ENCODE results near the gene GSS.

GSS gene

DNA sequence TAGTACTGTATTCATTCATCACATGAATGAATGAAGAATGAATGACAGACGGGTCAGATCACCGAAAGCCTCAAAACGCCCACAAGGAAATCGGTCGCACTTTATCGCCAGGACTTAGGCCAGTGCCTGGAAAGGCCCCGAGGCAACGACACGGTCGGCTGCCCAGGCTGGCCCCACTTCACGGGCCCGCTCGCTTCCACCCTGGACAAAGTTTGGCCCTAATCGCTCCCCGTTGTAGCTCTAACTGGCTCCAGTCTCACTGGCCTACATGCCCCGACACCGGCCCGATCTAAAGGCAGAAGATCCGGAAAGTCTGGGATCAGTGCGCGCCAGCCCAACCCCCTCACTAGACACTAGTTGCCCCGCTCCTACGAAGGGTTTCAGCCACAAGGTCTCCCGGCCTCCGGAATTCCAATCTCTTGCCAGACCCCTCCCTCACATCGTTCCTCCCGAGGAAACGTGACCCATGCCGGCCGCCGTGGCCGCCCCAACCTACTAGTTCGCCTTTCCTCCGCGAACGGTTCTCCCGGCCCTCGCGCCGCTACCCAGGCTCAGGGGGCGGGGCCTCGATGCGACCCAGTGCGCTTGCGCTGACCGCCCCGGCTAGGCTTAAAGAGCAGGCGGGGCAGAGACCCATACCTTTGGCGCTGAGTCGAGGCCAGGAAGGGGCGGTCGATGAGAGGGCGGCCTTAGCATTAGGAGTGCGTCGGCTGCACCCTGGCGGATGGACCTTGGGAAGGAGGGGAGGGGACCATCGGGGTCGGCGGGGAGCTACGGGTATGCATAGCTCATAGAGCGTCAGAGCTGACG lies at the start of gene GSS, which contains the start of gene MYH7B:
Gene GSS, minus strand, starts transcription at position 576 of the 810 bp plus-strand sequence. CDS start 3,954 bp downstream, outside the sequence.
Gene MYH7B, plus strand, starts transcription at position 638 of the 810 bp plus-strand sequence. CDS start 22,138 bp downstream, outside the sequence.
- H3K4me1 Mint-ChIP-seq (ENCODE audit: low read depth), result peaks cover 14% of the 10 kb centered on the region
- no peaks in the 10 kb centered on the region for H3K9me3 Mint-ChIP-seq
- H3K36me3 Mint-ChIP-seq (ENCODE audit: low read depth), result peaks cover 11% of the 10 kb centered on the region
- H3K27ac Mint-ChIP-seq, result peak within 1 kb of the TSS; percentile 90
- peak; percentile 97 for DNase-seq (ENCODE audit: low spot score)
- H3K27me3 Mint-ChIP-seq (ENCODE audit: low read depth), result no peaks in the 10 kb centered on the region
- H3K4me3 Mint-ChIP-seq, result peak within 1 kb of the TSS; percentile 95

DNA sequence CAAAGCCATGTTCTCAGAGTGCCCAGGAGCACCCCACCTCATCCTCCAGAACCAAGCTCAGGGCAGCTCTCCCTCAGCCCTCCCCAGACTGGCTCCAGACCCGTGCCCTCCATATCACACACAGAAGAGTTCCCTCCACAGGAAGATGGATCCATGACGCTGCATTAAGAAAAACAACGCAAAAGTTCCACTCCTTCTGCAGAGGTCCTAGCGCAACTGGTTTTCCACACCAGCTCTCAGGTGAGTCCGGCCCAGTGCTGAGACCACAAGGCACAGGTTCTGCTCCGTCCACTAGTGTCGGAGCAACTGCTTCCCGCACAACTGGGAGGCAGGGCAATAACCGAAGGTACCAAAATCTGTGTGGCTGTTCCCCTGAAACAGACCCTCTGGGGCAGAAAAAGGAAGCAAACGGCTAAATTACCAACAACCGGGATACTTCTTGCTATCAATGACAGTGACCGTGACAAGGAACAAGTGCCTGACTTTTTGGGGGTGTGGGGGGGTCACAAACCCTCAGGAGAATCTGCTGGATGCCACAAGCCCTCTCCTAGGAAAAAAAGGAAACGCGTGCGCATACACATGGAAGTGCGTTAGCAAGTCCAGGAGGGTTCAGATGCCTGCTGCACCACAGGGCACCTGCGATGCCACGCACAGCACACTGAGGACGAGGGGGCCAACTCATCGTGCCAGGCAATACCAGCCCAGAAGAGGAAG lies 49.3 kb upstream of the GSS start:
- Mint-ChIP-seq H3K9me3 (no peaks in the 10 kb centered on the region), H3K4me1 (ENCODE audit: low read depth) (no peaks in the 10 kb centered on the region), H3K36me3 (ENCODE audit: low read depth) (peaks cover 50% of the 10 kb centered on the region), H3K27me3 (ENCODE audit: low read depth) (no peaks in the 10 kb centered on the region), H3K27ac (peak overlapping the region; percentile 31), H3K4me3 (no peak overlapping the region)
- DNase-seq (ENCODE audit: low spot score), result no peak

DNA sequence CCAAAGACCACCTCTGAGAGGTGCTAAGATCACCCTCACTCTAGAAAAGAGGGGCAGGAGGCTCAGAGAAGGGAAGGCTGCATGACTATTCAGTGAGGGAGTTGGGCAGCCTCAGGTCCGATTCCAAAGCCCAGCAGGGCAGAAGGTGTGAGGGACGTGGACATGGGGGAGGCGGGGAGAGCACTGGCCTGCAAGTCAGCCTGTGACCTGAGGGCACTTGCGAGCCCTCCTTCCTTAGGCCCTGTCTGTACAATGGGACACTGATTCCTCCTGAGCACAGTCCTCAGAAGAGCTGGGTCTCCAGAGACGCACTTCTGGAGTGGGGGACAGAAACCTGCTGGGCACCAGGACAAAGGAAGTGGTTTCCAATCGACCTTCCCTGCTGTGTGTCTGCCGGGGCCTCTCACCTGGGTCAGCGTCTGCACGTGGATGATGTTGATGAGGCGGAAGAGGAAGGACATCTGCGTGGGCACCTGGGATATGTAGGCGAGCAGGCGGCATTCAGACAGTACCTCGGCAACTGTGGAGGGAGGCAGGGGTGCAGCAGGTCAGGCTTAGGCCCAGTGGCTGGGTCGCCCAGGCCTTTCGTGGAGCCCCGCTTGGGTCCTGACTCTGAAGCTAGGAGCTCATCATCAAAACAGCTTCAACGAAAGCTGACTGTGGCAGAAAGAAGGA lies 48.6 kb upstream of the GSS start:
- Mint-ChIP-seq H3K36me3 (ENCODE audit: low read depth) (peaks cover 46% of the 10 kb centered on the region), H3K4me1 (ENCODE audit: low read depth) (no peaks in the 10 kb centered on the region), H3K4me3 (no peak overlapping the region), H3K27ac (peak overlapping the region; percentile 31), H3K27me3 (ENCODE audit: low read depth) (no peaks in the 10 kb centered on the region), H3K9me3 (no peaks in the 10 kb centered on the region)
- no peak for DNase-seq (ENCODE audit: low spot score)

DNA sequence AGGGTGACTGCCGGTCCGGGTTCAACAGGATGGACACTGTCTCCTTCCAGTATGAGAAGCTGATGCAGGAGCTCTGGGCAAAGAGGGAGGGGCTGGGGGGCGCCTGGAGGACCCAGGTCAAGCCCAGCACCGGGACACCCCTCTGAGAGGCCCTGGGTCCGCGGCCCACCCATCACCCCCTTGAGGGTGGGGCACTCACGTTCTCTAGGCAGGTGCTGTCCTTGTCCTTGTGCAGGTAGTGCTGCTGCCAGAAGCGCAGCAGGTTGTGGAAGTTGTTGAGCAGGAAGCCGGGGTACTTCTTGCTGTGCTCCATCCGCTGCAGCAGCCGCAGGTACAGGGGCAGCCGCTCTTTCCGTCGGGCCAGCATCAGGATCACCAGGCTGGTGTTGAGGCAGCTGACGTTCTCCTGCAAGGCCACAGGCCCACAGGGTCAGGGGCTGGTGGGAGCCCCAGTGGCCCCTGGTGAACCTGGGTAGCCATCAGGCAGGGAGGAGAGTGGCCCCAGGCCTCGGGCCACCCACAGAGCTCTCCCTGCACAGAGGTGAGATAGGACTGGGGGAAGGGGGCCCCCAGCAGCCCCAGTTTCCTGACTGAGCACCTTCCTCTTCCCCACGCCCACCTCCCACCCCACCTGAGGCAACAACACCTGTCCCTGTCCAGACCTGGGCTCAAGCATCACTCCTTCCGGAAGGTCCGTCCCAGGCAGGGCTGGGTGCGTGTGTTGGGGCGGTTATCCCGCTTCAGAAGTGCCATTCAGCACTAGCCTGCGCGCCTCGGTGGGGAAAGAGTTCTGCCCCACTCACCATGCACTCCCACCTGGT lies 47.8 kb upstream of the GSS start:
- no peak for DNase-seq (ENCODE audit: low spot score)
- Mint-ChIP-seq H3K36me3 (ENCODE audit: low read depth) (peaks cover 46% of the 10 kb centered on the region), H3K4me1 (ENCODE audit: low read depth) (no peaks in the 10 kb centered on the region), H3K27ac (no peak overlapping the region), H3K27me3 (ENCODE audit: low read depth) (no peaks in the 10 kb centered on the region), H3K4me3 (no peak overlapping the region), H3K9me3 (no peaks in the 10 kb centered on the region)

DNA sequence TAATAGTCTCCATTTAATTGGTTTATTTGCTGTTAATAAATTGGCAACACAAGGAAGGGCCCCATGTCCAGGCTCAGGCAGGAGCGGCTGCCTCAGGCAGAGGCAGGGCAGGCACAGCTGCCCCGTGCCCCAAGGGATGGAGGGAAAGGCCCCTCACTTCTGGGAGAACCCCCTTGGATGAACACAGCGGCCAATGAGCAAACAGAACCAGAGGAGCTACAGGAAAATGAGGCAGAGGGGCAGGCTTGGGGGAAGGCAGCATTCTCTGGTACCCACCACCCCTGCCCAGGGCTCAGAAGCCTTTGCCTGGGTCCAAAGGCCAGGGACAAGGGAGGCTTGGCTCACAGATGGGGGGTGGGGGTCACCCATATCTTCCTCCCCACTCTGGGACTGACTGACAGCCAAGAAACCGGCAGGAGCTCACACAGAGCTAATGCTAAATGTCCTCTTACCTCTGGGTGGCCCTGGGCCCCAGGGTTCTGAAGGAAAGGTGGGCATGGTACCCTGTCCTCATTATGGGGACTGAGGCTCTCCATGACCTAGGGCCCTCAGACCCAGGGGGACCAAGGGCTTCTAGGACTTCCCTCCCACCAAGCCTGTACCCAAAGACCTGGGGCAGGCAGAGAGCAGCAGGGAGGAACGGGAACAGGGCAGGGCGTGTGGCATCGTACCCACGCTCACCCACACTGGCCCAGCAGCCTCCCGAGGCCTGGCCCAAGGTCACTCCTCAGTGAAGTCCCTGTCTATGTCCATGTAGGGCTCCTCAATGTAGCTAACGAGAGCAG lies 47.0 kb upstream of the GSS start:
- H3K27ac Mint-ChIP-seq, result no peak overlapping the region
- H3K27me3 Mint-ChIP-seq (ENCODE audit: low read depth), result no peaks in the 10 kb centered on the region
- no peak overlapping the region for H3K4me3 Mint-ChIP-seq
- no peaks in the 10 kb centered on the region for H3K4me1 Mint-ChIP-seq (ENCODE audit: low read depth)
- peaks cover 49% of the 10 kb centered on the region for H3K36me3 Mint-ChIP-seq (ENCODE audit: low read depth)
- no peak for DNase-seq (ENCODE audit: low spot score)
- H3K9me3 Mint-ChIP-seq, result no peaks in the 10 kb centered on the region

DNA sequence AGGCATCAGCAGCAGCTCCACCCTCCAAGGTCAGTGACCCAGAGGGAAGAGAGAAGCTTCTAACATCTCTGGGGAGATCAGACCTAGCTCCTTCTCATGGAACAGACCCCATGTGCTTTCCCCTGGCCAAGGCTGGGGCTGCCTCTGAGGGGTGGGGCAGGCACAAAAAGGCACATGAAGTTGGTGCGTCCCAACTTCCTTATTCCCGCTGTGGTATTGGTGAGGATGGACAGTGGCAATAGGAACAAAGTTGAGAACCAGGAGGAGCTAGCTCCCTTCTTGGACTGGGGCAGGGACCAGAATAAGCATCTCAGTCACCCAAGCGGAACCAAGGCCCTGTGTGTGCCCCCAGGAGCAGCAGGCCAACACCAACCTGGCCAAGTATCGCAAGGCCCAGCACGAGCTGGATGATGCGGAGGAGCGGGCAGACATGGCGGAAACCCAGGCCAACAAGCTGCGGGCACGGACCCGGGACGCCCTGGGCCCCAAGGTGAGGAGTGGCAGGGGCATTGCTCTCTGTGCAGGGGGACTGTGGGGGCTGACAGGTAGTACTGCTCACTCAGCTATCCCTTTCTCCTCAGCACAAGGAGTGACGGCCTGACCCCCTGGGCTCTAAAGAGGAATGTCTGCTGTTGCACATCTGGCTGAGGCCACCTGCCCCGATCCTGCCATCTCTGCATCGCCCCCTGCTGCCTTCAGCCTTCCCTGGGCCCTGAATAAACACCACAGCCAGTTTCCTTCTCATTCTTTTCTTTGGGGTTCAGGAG lies 46.2 kb upstream of the GSS start:
- peaks cover 50% of the 10 kb centered on the region for H3K36me3 Mint-ChIP-seq (ENCODE audit: low read depth)
- no peak overlapping the region for H3K4me3 Mint-ChIP-seq
- no peak overlapping the region for H3K27ac Mint-ChIP-seq

DNA sequence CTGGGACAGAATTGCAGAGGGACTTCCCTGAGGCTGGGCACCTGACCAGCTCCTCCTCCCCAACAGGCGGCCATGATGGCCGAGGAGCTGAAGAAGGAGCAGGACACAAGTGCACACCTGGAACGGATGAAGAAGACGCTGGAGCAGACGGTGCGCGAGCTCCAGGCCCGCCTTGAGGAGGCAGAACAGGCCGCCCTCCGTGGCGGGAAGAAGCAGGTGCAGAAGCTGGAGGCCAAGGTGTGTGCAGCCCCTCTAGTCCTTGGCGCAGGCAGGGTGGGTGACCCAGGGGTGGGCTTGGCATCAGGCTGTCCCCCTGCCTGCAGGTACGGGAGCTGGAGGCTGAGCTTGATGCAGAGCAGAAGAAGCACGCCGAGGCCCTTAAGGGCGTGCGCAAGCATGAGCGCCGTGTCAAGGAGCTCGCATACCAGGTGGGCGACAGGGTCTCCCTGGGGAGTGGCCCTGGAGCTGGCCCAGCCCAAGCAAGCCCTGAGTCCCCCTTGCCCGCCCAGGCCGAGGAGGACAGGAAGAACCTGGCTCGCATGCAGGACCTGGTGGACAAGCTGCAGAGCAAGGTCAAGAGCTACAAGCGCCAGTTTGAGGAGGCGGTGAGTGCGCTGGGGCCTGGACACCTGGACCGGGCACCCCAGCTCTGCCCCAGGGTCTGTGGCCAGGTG lies 45.5 kb upstream of the GSS start:
- Mint-ChIP-seq H3K36me3 (ENCODE audit: low read depth) (peaks cover 49% of the 10 kb centered on the region), H3K4me3 (no peak overlapping the region), H3K27ac (no peak overlapping the region), H3K27me3 (ENCODE audit: low read depth) (no peaks in the 10 kb centered on the region), H3K9me3 (no peaks in the 10 kb centered on the region), H3K4me1 (ENCODE audit: low read depth) (no peaks in the 10 kb centered on the region)
- no peak for DNase-seq (ENCODE audit: low spot score)

More for the DNA sequence above, 46.2 kb upstream of the GSS start:
- H3K27me3 Mint-ChIP-seq (ENCODE audit: low read depth), result no peaks in the 10 kb centered on the region
- H3K4me1 Mint-ChIP-seq (ENCODE audit: low read depth), result no peaks in the 10 kb centered on the region
- no peaks in the 10 kb centered on the region for H3K9me3 Mint-ChIP-seq
- no peak for DNase-seq (ENCODE audit: low spot score)

DNA sequence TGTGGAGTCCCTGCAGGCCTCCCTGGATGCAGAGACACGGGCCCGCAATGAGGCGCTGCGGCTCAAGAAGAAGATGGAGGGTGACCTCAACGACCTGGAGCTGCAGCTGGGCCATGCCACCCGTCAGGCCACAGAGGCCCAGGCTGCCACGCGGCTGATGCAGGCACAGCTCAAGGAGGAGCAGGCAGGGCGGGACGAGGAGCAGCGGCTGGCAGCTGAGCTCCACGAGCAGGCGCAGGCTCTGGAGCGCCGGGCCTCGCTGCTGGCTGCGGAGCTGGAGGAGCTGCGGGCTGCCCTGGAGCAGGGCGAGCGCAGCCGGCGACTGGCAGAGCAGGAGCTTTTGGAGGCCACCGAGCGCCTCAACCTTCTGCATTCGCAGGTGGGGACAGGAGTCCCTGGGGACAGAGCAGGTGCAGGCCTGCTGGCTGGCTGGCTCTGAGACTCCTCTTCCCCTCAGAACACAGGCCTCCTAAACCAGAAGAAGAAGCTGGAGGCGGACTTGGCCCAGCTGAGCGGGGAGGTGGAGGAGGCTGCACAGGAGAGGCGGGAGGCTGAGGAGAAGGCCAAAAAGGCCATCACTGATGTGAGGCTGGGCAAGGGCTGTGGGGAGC lies 44.8 kb upstream of the GSS start:
- H3K4me1 Mint-ChIP-seq (ENCODE audit: low read depth), result no peaks in the 10 kb centered on the region
- H3K27ac Mint-ChIP-seq, result no peak overlapping the region
- H3K9me3 Mint-ChIP-seq, result no peaks in the 10 kb centered on the region
- H3K27me3 Mint-ChIP-seq (ENCODE audit: low read depth), result no peaks in the 10 kb centered on the region
- no peak overlapping the region for H3K4me3 Mint-ChIP-seq
- no peak for DNase-seq (ENCODE audit: low spot score)
- H3K36me3 Mint-ChIP-seq (ENCODE audit: low read depth), result peaks cover 45% of the 10 kb centered on the region

DNA sequence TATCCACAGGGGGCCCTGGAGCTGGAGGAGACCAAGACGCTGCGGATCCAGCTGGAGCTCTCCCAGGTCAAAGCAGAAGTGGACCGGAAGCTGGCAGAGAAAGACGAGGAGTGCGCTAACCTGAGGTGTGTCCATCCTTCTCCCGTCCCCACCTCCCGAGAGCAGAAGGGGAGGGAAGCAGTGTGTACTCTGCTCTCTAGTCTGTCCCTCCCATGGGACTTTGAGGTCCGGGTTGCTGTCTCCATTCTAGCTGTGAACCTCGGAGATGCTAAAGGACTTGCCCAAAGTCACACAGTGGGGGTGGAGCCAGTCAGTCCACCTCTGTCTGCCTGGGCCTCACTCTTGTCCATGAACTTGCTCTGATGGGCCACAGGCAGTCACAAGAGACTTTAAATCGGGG lies 44.2 kb upstream of the GSS start:
- Mint-ChIP-seq H3K27me3 (ENCODE audit: low read depth) (no peaks in the 10 kb centered on the region), H3K4me3 (no peak overlapping the region), H3K36me3 (ENCODE audit: low read depth) (peaks cover 40% of the 10 kb centered on the region), H3K27ac (no peak overlapping the region), H3K9me3 (no peaks in the 10 kb centered on the region), H3K4me1 (ENCODE audit: low read depth) (no peaks in the 10 kb centered on the region)
- DNase-seq (ENCODE audit: low spot score), result no peak

DNA sequence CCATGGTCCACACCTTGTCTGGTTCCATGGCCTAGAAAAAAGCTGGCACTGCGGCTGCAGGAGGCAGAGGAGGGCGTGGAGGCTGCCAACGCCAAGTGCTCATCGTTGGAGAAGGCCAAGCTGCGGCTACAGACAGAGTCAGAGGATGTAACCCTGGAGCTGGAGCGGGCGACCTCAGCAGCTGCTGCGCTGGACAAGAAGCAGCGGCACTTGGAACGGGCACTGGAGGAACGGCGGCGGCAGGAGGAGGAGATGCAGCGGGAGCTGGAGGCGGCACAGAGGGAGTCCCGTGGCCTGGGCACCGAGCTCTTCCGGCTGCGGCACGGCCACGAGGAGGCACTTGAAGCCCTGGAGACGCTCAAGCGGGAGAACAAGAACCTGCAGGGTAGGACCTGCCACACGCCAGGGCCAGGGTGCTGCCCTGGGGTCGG lies 43.4 kb upstream of the GSS start:
- Mint-ChIP-seq H3K36me3 (ENCODE audit: low read depth) (peaks cover 36% of the 10 kb centered on the region), H3K27ac (no peak overlapping the region)
- no peak for DNase-seq (ENCODE audit: low spot score)

DNA sequence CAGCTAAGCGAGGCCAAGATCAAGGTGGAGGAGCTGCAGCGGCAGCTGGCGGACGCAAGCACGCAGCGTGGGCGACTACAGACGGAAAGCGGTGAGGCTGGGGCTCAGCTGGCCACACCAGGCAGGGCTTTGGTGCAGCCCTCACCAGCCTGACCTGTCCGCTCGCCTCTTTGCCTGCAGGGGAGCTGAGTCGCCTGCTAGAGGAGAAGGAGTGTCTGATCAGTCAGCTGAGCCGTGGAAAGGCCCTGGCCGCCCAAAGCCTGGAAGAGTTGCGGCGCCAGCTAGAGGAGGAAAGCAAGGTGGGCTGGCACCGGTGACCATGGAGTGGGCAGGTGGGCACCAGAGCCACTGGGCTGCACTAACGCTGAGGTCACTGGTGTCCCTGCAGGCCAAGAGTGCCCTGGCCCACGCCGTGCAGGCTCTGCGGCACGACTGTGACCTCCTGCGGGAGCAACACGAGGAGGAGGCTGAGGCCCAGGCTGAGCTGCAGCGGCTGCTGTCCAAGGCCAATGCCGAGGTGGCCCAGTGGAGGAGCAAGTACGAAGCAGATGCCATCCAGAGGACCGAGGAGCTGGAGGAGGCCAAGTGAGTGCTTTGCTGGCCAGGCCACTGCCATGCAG lies 42.8 kb upstream of the GSS start:
- no peaks in the 10 kb centered on the region for H3K9me3 Mint-ChIP-seq
- H3K36me3 Mint-ChIP-seq (ENCODE audit: low read depth), result peaks cover 33% of the 10 kb centered on the region
- H3K27ac Mint-ChIP-seq, result no peak overlapping the region
- H3K4me3 Mint-ChIP-seq, result no peak overlapping the region
- DNase-seq (ENCODE audit: low spot score), result no peak
- no peaks in the 10 kb centered on the region for H3K4me1 Mint-ChIP-seq (ENCODE audit: low read depth)
- H3K27me3 Mint-ChIP-seq (ENCODE audit: low read depth), result no peaks in the 10 kb centered on the region

More for the DNA sequence above, 43.4 kb upstream of the GSS start:
- Mint-ChIP-seq H3K9me3 (no peaks in the 10 kb centered on the region), H3K27me3 (ENCODE audit: low read depth) (no peaks in the 10 kb centered on the region), H3K4me1 (ENCODE audit: low read depth) (no peaks in the 10 kb centered on the region), H3K4me3 (no peak overlapping the region)

Data from T-helper 2 cell treated with Interferon-gamma antibody and Interleukin-4, amounts not matched to agents 5 μg/mL and 100 μg/mL, for 36 hours (primary cell).